NT2/D1 (cell line): Measurements from ENCODE around the gene ARL16.
A peak's percentile ranks its signal among the peaks of the same experiment; 100 is the strongest.

Source experiments
- DNase-seq: peaks from one replicate; pipeline ENCODE4 v3.0.0-alpha.2; 2011; ENCODE audit warnings: low read depth, low spot score
- H3K27me3 ChIP-seq: 2 replicates; pipeline ENCODE4 v1.6.0; 2011; ENCODE audit warnings: mild to moderate bottlenecking; ENCODE audit not compliant: insufficient read length, insufficient read depth
- H3K36me3 ChIP-seq: 2 replicates; pipeline ENCODE4 v1.6.1; 2011; ENCODE audit warnings: mild to moderate bottlenecking, low read length, mixed read lengths; ENCODE audit not compliant: insufficient read depth, insufficient read length
- H3K4me1 ChIP-seq: 2 replicates; pipeline ENCODE4 v1.5.1; 2011; ENCODE audit not compliant: insufficient read depth, insufficient read length
- H3K4me3 ChIP-seq: 2 replicates; pipeline ENCODE4 v1.5.1; 2011; ENCODE audit warnings: low read depth; ENCODE audit not compliant: insufficient read length
- H3K9ac ChIP-seq: 2 replicates; pipeline ENCODE4 v1.6.0; 2011; ENCODE audit warnings: low read depth; ENCODE audit not compliant: insufficient read length
- H3K9me3 ChIP-seq: 2 replicates; pipeline ENCODE4 v1.5.1; 2011; ENCODE audit warnings: mild to moderate bottlenecking, low read length; ENCODE audit not compliant: insufficient read depth
- SUZ12 ChIP-seq: IDR thresholded peaks from 2 replicates; pipeline ENCODE4 v1.6.1; 2011; ENCODE audit not compliant: insufficient read length, insufficient read depth; ENCODE audit errors: extremely low read depth
- YY1 ChIP-seq: IDR thresholded peaks from 2 replicates; pipeline ENCODE4 v1.6.1; 2011; ENCODE audit not compliant: insufficient read length, insufficient read depth
- ZNF274 ChIP-seq: IDR thresholded peaks from 2 replicates; pipeline ENCODE4 v1.6.1; 2011; ENCODE audit warnings: mild to moderate bottlenecking, low read depth, low read length

Gene ARL16

GRCh38 chr17:81635973-81636504, 47.6 kb downstream of the ARL16 start:
- H3K4me3 ChIP-seq: peak overlapping the region; percentile 93
- peaks cover 4% of the 10 kb centered on the region for H3K4me1 ChIP-seq
- peaks cover 26% of the 10 kb centered on the region for H3K36me3 ChIP-seq
- DNase-seq: no peak
- peak overlapping the region; percentile 94 for H3K9ac ChIP-seq
- TF ChIP-seq YY1: no peak
- no peak for TF ChIP-seq SUZ12
- TF ChIP-seq ZNF274: no peak
- no peaks in the 10 kb centered on the region for H3K9me3 ChIP-seq
- H3K27me3 ChIP-seq: no peaks in the 10 kb centered on the region

- Histone ChIP-seq H3K9ac (no peak overlapping the region), H3K36me3 (peaks cover 29% of the 10 kb centered on the region), H3K9me3 (no peaks in the 10 kb centered on the region), H3K4me1 (peaks cover 4% of the 10 kb centered on the region), H3K4me3 (no peak overlapping the region), H3K27me3 (no peaks in the 10 kb centered on the region)
- TF ChIP-seq ZNF274 (no peak), SUZ12 (no peak), YY1 (no peak)
- no peak for DNase-seq
Measured at GRCh38 chr17:81635431-81635830, 48.2 kb downstream of the ARL16 start.

- TF ChIP-seq ZNF274: no peak
- no peak for TF ChIP-seq SUZ12
- no peak for TF ChIP-seq YY1
- Histone ChIP-seq H3K9me3 (no peaks in the 10 kb centered on the region), H3K36me3 (peaks cover 66% of the 10 kb centered on the region), H3K27me3 (no peaks in the 10 kb centered on the region), H3K4me3 (no peak overlapping the region), H3K9ac (no peak overlapping the region), H3K4me1 (peaks cover 4% of the 10 kb centered on the region)
- no peak for DNase-seq
Measured at GRCh38 chr17:81631482-81631881, 52.1 kb downstream of the ARL16 start.
